Activated CD8-positive, alpha-beta memory T cell treated with anti-CD3 and anti-CD28 coated beads for 48 hours (primary cell): ENCODE results near the gene TOX2.
A peak's percentile ranks its signal among the peaks of the same experiment; 100 is the strongest.

Source experiments
- DNase-seq, 3 experiments: peaks; one replicate each; pipeline ENCODE4 v3.0.0-alpha.2; 2020; ENCODE audit warnings: low read depth in 2 of 3, low spot score in 2 of 3

Gene TOX2

GRCh38 chr20:44018942-44019637, 104.4 kb downstream of the TOX2 start:
- no peak for DNase-seq

DNA sequence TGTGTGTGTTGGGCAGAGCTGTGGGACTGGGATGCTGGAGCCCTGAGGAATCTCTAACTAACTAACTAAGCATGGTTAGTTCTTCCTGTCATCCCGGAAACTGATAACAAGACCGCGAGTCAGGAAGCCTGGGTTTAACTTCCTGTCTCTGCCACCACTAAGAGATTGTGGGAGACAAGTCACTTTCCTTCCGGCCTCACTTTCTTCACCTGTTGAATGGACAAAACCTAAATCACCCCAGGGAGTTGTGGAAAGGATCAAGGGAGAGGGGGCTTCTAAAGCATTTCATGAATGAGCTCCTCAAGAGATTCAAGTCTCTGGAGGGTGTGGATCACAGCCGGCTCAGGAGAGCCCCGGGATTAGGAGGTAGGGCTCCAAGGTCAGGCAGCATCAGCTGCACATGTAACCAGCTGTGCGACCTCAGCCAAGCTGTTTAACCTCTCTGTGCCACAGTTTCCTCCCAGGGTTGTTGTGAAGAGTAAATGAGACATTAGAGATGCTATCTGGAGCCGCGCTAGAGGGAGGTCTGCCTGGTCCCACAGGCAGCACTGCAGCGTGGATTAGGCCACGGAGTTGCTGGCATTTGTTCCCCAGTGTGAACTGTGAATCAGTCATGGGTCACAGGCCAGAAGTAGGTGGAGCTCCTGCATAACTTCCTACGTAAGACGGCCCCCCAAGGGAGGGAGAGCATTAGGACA, 105.1 kb downstream of the TOX2 start:
- DNase-seq: no peak

DNA sequence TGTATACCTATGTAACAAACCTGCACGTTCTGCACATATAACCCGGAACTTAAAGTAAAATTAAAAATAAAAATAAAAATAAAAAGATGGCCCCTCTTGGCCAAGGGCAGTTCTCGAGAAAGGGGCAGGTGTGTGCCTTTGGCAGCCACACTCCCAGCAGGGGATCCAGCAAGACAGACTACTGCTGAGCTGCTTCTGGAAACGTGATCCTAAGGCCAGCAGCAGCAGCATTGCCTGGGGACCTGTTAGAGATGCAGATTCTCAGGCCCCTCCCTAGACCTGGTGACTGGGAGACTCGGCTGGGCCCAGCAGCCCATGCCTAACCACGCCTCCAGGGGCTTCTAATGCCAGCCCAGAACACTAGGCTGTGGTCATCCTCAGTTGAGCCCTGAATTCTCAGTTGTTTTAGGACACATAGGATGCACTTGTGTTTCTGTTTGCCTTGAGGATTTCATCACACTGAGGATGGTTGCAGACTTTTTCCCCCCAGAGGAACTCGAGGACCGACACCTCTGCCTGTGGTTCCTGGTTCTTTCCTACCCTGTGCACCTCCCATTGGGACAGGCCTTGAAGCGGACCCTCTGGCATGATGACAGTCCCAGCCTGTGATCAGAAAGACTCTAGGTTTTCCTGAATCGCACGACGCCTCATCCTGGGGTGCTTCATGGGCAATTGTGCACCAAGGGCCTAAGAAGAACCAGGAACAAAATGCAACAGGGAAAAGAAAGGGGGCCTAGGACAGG, 105.9 kb downstream of the TOX2 start:
- no peak for DNase-seq

DNA sequence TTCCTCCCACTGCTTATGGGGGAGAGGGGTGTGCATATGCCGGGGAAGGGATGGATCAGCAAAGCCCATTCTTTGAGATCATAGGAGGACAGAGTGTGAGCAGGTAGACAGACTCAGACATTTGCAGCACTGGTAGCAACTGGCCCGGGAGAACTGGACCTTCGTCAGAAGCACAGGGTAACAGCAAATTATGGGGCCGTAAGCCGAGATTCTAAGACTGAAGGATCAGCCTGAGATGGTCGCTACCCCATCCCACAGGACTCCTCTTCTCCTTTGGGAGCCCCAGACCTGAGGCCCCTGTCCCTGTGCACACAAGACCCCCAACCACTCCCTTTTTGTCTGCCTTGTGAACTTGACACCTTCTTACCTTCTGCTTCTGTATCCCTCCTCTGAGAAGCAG, 106.5 kb downstream of the TOX2 start:
- no peak for DNase-seq

DNA sequence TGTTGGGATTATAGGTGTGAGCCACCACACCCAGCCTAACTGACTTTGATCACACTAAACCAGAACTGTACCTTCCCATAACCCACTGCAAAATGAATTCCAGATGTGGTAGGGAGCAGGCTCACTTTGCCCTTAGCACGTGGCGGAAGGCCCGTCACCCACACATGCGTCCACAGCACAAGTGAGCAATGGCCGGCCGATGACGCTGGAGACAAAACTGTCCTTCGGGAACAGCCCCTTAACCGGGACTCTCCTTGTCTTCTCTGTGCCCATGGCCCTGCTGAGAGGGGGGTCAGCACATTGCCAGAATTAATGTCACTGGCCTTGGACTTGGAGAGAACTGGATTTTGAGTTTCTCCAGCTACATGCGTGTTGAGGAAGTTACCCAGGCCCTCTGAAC, 107.2 kb downstream of the TOX2 start:
- DNase-seq: no peak

- DNase-seq: no peak
These were observed 107.8 kb downstream of the TOX2 start for GRCh38 chr20:44022464-44022863.

GRCh38 chr20:44023515-44024371, 109.1 kb downstream of the TOX2 start:
- no peak for DNase-seq

DNA sequence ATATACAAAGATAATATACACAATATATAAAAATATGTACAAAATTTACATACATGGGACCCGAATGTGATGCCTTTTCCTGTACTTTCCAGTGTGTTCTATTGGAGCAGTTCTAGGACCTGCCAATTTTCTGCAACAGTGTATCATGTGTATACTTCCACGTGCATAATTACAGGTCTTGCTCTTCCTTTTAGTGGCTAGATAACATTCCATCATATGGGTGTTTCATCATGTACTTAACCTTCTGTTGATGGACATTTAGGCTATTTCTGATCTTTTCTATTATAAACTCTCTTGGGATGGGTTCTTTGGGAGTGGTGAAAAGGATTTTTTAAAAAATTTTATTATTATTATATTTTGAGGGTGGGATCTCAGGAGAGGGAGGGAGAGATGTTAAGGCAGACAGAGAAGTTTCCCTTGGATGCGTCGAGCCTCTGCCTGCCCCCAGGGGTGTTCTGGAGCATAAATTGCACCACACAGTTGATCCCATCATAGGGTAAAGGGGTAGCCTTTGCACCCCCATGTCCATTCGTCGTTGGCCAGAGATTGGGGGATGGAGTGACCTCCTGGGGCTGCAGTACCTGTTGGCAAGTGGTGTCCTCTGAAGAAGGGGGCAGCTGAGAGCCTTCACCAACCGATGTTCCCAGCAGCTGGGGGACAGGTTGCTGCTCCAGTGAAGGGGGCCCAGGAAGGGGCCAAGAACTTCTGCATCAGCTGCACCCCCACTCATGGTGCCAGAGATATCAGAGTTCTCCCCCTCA, 110.3 kb downstream of the TOX2 start:
- DNase-seq: no peak

GRCh38 chr20:44025756-44026155, 111.1 kb downstream of the TOX2 start:
- no peak for DNase-seq

DNA sequence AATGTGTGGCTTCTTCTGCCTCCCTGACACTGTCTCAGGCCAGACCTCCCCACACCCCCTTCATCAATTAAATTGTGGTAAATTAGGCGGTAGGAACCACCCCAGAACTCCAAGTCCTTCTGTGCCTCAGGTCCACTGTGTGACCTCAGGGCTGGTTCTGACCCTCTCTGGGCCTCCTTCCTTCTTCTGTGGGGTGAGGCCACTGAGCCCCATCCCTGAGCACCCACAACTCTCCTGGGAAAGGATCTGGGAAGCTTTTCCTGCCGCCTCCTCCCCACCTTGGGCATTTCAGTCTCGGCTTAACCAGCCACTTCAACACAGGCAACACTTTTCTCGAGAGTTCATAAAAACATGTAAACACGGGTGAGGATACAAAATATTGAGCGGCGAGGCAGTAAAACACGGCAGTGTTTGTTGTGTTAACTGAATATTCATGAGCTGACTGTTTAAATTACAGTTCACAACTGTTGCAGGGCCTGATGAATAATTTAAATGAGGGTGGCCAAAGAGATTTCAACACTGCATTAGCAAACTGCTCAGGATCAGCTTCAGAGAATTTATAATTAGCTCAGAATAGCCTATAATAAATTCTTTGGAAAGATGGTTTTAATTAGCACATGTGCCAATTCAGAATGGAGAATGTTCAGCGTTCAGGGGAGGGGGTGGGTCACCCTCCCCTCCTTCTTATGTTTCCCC, 112.1 kb downstream of the TOX2 start:
- no peak for DNase-seq

- no peak for DNase-seq
These were observed 112.8 kb downstream of the TOX2 start for GRCh38 chr20:44027343-44028002.

- DNase-seq: no peak
These were observed 113.5 kb downstream of the TOX2 start for GRCh38 chr20:44028003-44028730.

- DNase-seq: peak in 1 of 3 experiments; percentile 26
These were observed 114.5 kb downstream of the TOX2 start for GRCh38 chr20:44028868-44029847.

DNA sequence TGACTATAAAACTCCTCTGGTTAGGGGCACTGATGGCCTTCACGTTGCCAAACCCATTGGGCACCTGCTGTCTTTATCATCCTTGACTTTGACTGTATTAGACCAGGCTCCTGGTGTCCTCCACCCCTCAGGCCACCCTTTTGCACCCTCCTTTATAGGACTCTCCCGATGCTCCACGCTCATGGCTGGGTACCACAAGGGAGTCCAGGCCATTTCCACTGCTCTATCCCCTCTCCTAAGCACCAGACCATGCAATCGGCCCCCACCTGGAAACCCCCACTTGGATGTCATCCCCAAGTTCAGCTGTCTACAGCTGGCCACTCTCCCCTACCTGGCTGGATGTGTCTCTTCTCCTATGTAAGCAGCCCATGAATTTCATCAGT, 115.2 kb downstream of the TOX2 start:
- no peak for DNase-seq

GRCh38 chr20:44030394-44030793, 115.7 kb downstream of the TOX2 start:
- DNase-seq: no peak

GRCh38 chr20:44031001-44031574, 116.4 kb downstream of the TOX2 start:
- DNase-seq: no peak
